HS-5 (cell line): Measurements from ENCODE around the gene ANKRD44.

Source experiments
- DNase-seq: peaks from one replicate; pipeline ENCODE4 v3.0.0-alpha.2; 2012; ENCODE audit warnings: low read depth

The ANKRD44 gene

DNA sequence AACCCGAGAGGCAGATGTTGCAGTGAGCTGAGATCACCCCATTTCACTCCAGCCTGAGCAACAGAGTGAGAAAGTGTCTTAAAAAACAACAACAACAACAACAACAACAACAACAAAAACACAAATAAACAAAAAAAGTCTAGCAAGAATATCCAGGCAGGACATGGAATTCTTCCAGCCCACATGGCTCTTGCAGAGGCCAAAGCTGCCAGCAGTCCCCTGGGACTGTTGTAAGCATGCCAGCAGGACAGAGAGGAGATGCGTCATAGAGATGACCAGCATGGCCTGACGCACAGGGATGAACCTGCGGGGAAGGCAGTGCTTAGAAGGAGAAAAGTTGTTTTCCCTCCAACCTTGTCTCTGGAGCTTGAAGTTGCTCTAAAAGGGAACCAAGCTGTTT lies 201.8 kb downstream of the ANKRD44 start:
- DNase-seq = peak; percentile 45

GRCh38 chr2:197107291-197108269 lies 203.0 kb downstream of the ANKRD44 start:
- no peak for DNase-seq

DNA sequence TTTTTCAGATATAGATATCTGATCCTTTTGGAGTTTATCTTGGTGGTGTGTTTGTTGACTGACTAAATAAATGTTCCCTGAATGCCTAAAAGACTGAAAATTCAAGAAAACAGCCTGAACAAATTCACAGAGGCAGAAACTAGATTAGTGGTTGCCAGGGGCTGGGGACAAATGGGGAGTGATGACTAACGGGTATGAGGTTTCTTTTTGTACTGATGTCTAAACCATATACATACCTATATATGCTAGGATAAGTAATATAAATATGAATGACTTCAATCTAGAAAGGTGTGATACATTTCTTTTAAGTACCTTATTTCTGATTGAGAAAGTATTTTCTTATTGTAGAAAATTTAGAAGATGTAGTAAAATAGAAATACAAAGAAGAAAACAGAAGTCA lies 207.2 kb downstream of the ANKRD44 start:
- DNase-seq = no peak

- no peak for DNase-seq
Measured at GRCh38 chr2:197102231-197102630, 208.3 kb downstream of the ANKRD44 start.

DNA sequence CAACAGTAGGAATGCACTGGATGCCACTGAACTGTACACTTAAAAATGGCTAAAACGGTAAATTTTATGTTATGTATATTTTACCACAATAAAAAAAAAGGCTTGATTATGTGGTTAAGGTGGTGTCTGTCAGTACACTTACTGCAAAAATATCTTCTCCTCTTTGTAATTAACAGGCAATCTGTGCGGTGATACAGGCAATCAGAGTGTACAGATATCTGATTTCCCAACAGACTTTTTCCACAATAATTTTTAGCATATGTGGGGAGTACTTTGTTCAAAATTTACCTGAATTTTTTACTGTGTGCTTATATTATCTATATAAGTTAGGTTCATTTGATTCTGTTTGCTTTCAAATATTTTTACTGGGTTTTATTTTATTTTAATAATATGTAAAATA lies 209.1 kb downstream of the ANKRD44 start:
- DNase-seq = no peak

- no peak for DNase-seq
Measured at GRCh38 chr2:197097578-197098366, 212.8 kb downstream of the ANKRD44 start.

DNA sequence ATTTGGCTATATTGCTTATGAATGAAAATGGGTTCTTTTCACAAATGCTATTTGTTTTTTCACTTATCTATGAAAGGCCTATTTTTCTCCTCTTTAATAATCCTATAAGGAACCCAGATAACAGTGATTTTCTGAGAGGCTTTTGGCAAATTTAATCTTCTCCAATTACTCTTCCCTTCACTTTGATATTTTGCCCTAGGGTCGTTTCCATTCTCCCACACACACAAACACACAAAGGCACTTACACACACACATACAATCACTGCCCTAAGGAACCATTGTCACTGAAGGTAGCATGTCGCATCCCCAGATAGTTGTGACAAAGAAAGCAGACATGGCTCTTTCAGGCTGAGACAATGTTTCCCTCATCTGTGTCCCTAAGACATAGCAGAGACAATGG lies 213.9 kb downstream of the ANKRD44 start:
- DNase-seq = no peak

DNA sequence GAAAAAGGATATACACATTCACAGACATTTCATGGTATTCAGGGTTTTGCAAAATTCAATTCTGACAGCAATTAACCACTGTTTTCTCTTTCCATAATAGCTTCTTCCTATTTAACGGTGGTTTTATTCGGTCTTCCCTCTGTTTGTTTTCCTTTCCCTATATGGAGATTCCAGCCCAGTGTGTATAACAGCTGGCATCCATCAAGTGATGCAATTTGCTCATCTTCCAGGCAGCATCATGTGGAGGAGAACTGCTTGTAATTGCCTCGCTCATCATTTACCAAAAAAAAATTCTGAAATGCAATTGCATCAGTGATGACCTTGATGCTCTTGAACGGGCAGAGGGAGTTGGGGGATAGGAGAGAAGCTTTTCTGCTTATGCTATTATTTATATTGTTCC lies 218.1 kb downstream of the ANKRD44 start:
- DNase-seq = no peak

- no peak for DNase-seq
Measured at GRCh38 chr2:197090742-197091367, 219.7 kb downstream of the ANKRD44 start.

DNA sequence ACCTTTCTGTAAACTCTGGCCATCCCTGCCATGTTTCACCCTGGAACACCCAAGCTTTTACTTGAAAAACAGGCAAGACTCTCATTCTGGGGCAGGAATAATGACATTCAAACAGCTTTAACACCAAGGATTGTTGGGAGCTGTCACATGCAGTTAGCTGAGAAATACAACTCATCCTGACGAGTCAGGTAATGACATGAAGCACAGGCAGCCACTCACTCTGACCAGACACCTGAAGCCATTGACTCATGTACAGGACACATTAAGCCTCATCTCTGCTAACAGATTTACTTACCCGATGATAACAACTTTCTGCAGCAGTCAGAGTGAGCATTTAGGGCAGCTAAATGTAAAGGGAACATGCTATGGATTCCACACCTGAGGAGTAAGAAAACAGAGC lies 220.9 kb downstream of the ANKRD44 start:
- DNase-seq = no peak

- DNase-seq = no peak
Measured at GRCh38 chr2:197088694-197089093, 221.9 kb downstream of the ANKRD44 start.

DNA sequence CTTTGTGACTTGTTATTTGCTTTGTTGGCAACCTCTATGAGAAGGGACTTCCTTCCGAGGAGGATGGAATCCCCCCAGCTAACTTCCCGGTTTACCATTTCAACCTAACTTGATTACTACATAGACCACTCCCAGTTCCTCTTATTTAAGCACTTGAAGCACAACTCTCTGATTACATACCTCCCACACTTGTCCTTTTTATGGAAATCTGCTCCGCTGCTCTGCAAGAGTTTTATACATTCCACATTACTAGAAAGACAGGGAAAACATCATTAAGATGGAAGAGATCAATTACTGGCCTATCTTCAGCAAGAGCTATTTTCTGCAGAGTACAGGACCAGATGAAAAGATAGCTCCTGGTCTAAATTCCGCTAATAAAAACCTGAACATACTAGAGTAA lies 224.1 kb downstream of the ANKRD44 start:
- no peak for DNase-seq

DNA sequence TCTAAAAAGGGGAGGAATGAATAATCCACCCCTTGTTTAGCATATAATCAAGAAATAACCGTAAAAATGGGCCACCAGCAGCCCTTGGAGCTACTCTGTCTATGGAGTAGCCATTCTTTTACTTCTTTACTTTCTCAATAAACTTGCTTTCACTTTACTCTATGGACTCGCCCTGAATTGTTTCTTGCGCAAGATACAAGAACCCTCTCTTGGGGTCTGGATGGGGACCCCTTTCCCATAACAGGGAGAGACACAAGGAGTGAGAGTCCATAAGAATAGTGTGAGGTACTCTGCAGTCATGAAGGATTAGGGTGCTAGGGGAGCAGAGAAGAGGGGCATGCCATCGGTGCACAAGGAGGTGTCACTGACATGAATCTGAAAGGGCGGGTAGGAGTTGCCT lies 224.9 kb downstream of the ANKRD44 start:
- DNase-seq = no peak

DNA sequence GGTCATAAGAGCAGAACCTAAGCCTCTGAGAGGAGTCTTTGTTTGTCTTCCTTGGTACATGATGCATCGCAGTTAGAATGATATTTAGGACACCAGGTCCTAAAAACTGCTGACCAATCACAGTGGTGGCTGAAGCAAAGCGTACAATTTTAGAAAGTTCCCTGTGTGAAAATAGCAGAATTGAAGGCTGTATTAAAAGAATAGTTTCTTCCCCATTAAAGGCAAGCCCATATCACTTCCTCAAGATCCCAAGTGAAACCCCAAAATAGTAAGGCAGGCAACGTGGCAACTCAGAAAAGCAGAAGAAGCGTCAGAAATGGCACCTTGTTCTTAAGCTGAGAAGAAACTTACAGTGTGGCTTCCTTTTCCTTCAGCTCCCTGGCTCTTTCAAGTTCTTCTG lies 229.3 kb downstream of the ANKRD44 start:
- no peak for DNase-seq

DNA sequence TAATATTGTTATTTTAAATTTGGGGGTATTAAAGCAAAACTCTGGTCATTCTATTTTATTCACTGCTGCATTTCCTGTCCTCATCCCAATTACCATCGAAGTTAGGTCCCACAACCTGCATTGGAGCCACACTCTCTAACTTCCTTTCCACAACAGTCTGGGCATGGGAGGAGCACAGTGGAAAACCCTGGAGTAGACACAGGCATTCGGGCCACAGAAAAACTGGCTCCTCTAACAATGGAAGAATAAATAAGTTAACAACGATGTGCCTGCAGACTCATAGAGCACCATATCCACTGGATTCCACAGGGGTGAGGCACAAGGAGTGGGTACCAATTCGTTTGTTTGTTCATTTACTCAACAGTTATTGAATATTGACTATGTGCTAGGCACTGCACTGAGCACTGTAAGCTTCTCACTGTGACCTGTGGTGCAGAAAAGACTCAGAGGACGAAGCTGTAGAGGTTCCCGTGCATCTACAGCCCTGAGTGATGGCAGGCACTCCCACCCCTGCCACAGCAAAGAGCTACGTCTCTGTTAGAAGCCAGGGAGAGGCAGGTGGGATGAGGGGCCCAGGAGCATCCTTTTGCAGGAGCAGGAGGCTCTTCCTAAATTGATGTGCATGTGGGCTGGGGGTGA lies 229.9 kb downstream of the ANKRD44 start:
- no peak for DNase-seq

- no peak for DNase-seq
Measured at GRCh38 chr2:197079832-197080555, 230.6 kb downstream of the ANKRD44 start.

DNA sequence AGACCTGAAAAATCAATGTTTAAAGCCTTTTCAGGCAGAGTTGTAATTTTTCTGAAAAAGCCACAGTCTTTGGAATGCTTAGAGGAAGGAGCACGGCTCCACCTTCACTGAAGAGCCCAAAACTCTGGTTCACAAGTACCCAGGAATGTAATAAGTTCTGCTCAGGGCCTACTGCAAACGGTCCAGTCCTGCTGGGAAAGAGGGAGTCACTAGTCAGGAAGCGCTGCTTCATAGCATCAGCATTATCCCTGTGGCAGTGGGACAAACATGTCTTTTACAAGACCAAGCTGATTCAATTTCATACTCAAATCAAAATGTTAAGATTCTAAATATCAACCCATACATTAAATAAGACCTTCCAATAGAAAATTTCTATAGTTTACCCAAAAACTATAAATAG lies 231.2 kb downstream of the ANKRD44 start:
- DNase-seq = no peak

- DNase-seq = no peak
Measured at GRCh38 chr2:197078535-197078934, 232.0 kb downstream of the ANKRD44 start.

DNA sequence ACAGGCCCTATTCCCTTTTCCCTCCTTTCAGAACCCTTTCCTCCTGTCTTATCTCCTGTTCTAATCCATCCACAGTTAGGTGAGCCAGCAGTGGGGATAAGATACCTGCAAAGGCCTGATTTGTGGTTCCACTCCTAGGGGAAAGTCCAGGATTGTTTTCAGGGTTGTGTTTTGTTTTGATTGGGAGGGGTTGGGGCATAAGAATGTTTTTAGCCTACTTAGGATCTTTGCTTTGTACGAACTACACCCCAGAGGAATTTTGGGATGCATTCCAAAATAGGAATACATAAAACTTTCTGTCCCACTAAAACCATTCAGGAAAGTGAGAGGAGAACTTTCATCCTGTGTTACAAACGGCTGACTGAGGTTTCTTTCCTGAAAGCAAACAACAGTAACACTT lies 233.2 kb downstream of the ANKRD44 start:
- no peak for DNase-seq

- DNase-seq = no peak
Measured at GRCh38 chr2:197076652-197077051, 233.9 kb downstream of the ANKRD44 start.

DNA sequence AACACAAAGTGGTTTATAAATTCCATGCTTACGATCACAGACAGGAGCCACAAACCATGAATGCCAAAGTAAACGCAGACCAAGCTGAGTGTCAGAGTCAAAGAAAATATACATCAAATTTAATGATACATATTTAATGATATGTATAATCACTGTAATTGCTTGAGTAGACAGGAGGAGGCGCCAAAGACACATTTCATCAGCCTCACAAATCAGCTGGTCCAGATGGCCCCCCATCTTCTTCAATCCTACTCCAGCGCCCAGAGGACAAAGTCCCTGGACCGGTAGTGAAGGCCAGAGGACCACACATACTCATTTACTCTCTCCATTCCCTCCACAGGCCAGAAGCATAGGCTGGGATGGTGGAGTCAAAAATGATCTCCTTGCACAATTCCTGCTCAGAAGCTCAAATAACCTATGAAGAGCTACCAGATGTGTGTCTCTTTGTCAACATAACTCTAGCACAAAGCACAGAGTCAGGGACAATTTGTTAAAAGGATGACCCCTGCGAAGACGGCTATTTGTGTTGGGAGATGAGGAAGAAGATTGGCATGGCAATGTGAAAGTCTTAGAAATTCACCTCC lies 234.7 kb downstream of the ANKRD44 start:
- no peak for DNase-seq
